ENCODE data around the gene DHRS7C.

The DHRS7C gene

GRCh38 chr17:9772658-9773057, 18.7 kb downstream of the DHRS7C start:
- Histone ChIP-seq H3K79me2 (ENCODE audit: control insufficient read depth, insufficient read depth, low read length, poor library complexity) (no peaks in the 10 kb centered on the region), H3K4ac (ENCODE audit: low read depth, low read length) (no peak overlapping the region), H3K14ac (ENCODE audit: low read length) (no peak overlapping the region), H3K23ac (ENCODE audit: low read length) (no peak overlapping the region), H4K91ac (ENCODE audit: low read depth, low read length) (no peak overlapping the region), H3K9me3 (ENCODE audit: insufficient read depth, low read depth, low read length) (peaks cover 2% of the 10 kb centered on the region), H2BK12ac (ENCODE audit: low read length) (no peak overlapping the region), H3K4me2 (ENCODE audit: low read length) (no peak overlapping the region), H3K27me3 (ENCODE audit: insufficient read depth, low read length) (no peaks in the 10 kb centered on the region), H4K12ac (ENCODE audit: low read depth, low read length) (no peak overlapping the region), H2BK5ac (ENCODE audit: low read depth, low read length, poor library complexity) (no peak overlapping the region), H2BK120ac (ENCODE audit: insufficient read depth, low read length, poor library complexity) (no peak overlapping the region), H3K9ac (ENCODE audit: low read length) (no peak overlapping the region), H3K4me3 (ENCODE audit: low read depth, low read length) (no peak overlapping the region), H3K4me1 (ENCODE audit: control insufficient read depth in 1 of 2, insufficient read depth in 2 of 2, low read length in 2 of 2) (no peaks in the 10 kb centered on the region), H2AFZ (ENCODE audit: insufficient read depth, low read length, poor library complexity) (no peak overlapping the region), H3K18ac (ENCODE audit: low read length) (no peak overlapping the region), H3K79me1 (ENCODE audit: low read length) (no peaks in the 10 kb centered on the region), H2AK5ac (ENCODE audit: low read length) (no peak overlapping the region), H4K8ac (ENCODE audit: low read depth, low read length) (no peak overlapping the region), H3K27ac (ENCODE audit: low read depth, low read length) (no peak overlapping the region), H3K36me3 (ENCODE audit: control insufficient read depth in 1 of 2, insufficient read depth in 2 of 2, low read length in 2 of 2) (no peaks in the 10 kb centered on the region)
- no peak for DNase-seq
- WGBS (ENCODE audit: extremely low coverage, insufficient coverage, insufficient read length), result no CpG with 5 or more reads among the region's 19 CpGs

DNA sequence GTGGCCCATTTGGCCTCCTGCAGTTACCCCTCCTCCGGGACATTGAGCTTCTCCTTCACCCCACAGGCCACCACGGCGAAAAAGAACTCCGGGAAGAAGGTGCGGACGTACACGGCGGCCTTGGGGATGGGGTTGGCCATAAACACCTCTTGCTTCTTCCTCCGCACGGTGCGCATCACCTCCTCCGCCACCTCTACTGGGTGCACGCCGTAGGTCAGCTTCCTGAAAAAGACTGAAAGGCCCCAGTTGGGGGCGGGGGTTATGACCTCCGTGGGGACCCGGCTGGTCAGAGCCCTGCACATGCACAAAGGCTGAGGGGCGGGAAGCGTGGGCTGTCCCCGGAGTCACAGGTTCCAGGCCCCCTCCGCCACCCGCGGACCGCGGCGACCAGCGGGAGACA, 19.9 kb downstream of the DHRS7C start:
- no peak overlapping the region for H2AK5ac ChIP-seq (ENCODE audit: low read length)
- H2BK120ac ChIP-seq (ENCODE audit: insufficient read depth, low read length, poor library complexity), result no peak overlapping the region
- H3K4ac ChIP-seq (ENCODE audit: low read depth, low read length), result no peak overlapping the region
- H3K36me3 ChIP-seq (ENCODE audit: control insufficient read depth in 1 of 2, insufficient read depth in 2 of 2, low read length in 2 of 2), result no peaks in the 10 kb centered on the region
- no peak overlapping the region for H3K27ac ChIP-seq (ENCODE audit: low read depth, low read length)
- no peak overlapping the region for H3K14ac ChIP-seq (ENCODE audit: low read length)
- H3K4me1 ChIP-seq (ENCODE audit: control insufficient read depth in 1 of 2, insufficient read depth in 2 of 2, low read length in 2 of 2), result no peaks in the 10 kb centered on the region
- H3K79me1 ChIP-seq (ENCODE audit: low read length), result no peaks in the 10 kb centered on the region
- DNase-seq, result no peak
- no peaks in the 10 kb centered on the region for H3K79me2 ChIP-seq (ENCODE audit: control insufficient read depth, insufficient read depth, low read length, poor library complexity)
- no peak overlapping the region for H4K91ac ChIP-seq (ENCODE audit: low read depth, low read length)
- no peak overlapping the region for H2BK5ac ChIP-seq (ENCODE audit: low read depth, low read length, poor library complexity)
- H3K27me3 ChIP-seq (ENCODE audit: insufficient read depth, low read length), result no peaks in the 10 kb centered on the region
- H4K8ac ChIP-seq (ENCODE audit: low read depth, low read length), result no peak overlapping the region
- no peaks in the 10 kb centered on the region for H3K9me3 ChIP-seq (ENCODE audit: insufficient read depth, low read depth, low read length)
- no peak overlapping the region for H2AFZ ChIP-seq (ENCODE audit: insufficient read depth, low read length, poor library complexity)
- no peak overlapping the region for H3K23ac ChIP-seq (ENCODE audit: low read length)
- H3K4me2 ChIP-seq (ENCODE audit: low read length), result no peak overlapping the region
- no peak overlapping the region for H2BK12ac ChIP-seq (ENCODE audit: low read length)
- no CpG with 5 or more reads among the region's 27 CpGs for WGBS (ENCODE audit: extremely low coverage, insufficient coverage, insufficient read length)
- H4K12ac ChIP-seq (ENCODE audit: low read depth, low read length), result no peak overlapping the region
- no peak overlapping the region for H3K9ac ChIP-seq (ENCODE audit: low read length)
- H3K4me3 ChIP-seq (ENCODE audit: low read depth, low read length), result no peak overlapping the region
- H3K18ac ChIP-seq (ENCODE audit: low read length), result no peak overlapping the region

DNA sequence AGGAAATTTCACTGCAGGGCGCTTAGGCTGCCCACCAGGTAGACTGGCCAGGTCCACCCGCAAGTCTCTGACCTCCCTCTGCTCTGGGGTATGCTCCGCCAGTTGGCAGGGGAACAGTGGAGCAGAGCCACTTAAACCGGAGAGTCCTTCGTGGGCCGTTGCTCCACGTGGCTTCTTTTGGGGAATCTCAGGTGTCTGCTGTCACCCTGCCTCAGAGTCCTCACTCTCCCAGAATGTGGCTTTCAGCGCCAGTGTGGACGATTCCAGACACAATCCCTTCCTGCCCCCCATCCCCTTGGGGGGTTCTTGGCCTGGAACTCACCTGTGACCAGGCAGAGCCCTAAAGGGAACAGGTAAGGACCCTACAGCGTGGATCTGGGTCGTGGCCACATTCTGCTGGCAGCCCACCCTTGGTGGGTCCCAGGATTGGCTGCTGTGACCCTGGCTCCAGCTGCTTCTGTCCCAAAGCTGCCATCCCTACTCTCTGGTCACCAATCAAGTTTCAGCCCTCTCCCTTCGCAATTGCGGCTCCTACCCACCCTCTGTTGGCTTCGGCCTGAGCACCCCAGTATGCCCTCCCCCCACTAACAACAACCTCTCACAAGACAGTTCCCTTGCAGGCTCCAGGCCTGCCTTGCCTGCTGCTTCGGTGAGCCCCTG, 22.2 kb downstream of the DHRS7C start:
- Histone ChIP-seq H3K27ac (ENCODE audit: low read depth, low read length) (no peak overlapping the region), H3K23ac (ENCODE audit: low read length) (no peak overlapping the region), H3K4ac (ENCODE audit: low read depth, low read length) (no peak overlapping the region), H3K27me3 (ENCODE audit: insufficient read depth, low read length) (no peaks in the 10 kb centered on the region), H3K9me3 (ENCODE audit: insufficient read depth, low read depth, low read length) (no peaks in the 10 kb centered on the region), H2BK5ac (ENCODE audit: low read depth, low read length, poor library complexity) (no peak overlapping the region), H3K4me1 (ENCODE audit: control insufficient read depth in 1 of 2, insufficient read depth in 2 of 2, low read length in 2 of 2) (no peaks in the 10 kb centered on the region), H3K79me1 (ENCODE audit: low read length) (no peaks in the 10 kb centered on the region), H3K4me2 (ENCODE audit: low read length) (no peak overlapping the region), H2AK5ac (ENCODE audit: low read length) (peak overlapping the region; percentile 4), H3K18ac (ENCODE audit: low read length) (no peak overlapping the region), H4K91ac (ENCODE audit: low read depth, low read length) (no peak overlapping the region), H2BK12ac (ENCODE audit: low read length) (no peak overlapping the region), H2AFZ (ENCODE audit: insufficient read depth, low read length, poor library complexity) (no peak overlapping the region), H4K12ac (ENCODE audit: low read depth, low read length) (no peak overlapping the region), H3K79me2 (ENCODE audit: control insufficient read depth, insufficient read depth, low read length, poor library complexity) (no peaks in the 10 kb centered on the region), H3K4me3 (ENCODE audit: low read depth, low read length) (no peak overlapping the region), H3K36me3 (ENCODE audit: control insufficient read depth in 1 of 2, insufficient read depth in 2 of 2, low read length in 2 of 2) (no peaks in the 10 kb centered on the region), H3K9ac (ENCODE audit: low read length) (no peak overlapping the region), H4K8ac (ENCODE audit: low read depth, low read length) (no peak overlapping the region), H3K14ac (ENCODE audit: low read length) (no peak overlapping the region), H2BK120ac (ENCODE audit: insufficient read depth, low read length, poor library complexity) (no peak overlapping the region)
- no CpG with 5 or more reads among the region's 15 CpGs for WGBS (ENCODE audit: extremely low coverage, insufficient coverage, insufficient read length)
- DNase-seq, result no peak

DNA sequence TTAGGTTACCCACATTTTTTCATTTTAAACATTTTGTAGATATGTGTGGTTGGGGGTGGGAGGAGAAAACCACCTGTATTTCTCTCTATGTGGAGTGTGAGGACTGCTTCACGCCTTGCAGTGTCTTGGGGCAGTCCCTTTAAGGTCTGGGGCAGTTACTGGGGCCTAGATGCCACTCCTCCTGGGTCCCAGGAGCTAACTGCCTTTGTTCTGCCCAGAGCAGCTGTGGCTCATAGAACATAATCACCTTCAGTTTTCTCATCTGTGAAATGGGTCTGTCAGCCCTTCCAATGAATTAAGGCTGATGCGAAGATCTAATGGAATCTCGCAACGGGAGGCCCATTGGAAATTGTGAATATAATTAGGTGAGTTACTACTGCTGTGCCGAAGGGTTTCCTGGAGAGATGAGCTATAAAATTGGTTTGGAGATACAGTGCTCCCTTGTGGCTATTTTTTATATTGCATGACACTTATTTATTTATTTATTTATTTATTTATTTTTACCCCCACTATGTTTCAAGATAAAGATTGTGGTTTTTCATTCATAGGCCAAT, 22.9 kb downstream of the DHRS7C start:
- no peak overlapping the region for H4K8ac ChIP-seq (ENCODE audit: low read depth, low read length)
- H4K91ac ChIP-seq (ENCODE audit: low read depth, low read length), result no peak overlapping the region
- H3K4me2 ChIP-seq (ENCODE audit: low read length), result no peak overlapping the region
- no peak overlapping the region for H3K4ac ChIP-seq (ENCODE audit: low read depth, low read length)
- H3K18ac ChIP-seq (ENCODE audit: low read length), result no peak overlapping the region
- no peak overlapping the region for H3K23ac ChIP-seq (ENCODE audit: low read length)
- H2BK12ac ChIP-seq (ENCODE audit: low read length), result no peak overlapping the region
- H3K9ac ChIP-seq (ENCODE audit: low read length), result no peak overlapping the region
- H4K12ac ChIP-seq (ENCODE audit: low read depth, low read length), result no peak overlapping the region
- H2BK5ac ChIP-seq (ENCODE audit: low read depth, low read length, poor library complexity), result no peak overlapping the region
- no peak overlapping the region for H3K4me3 ChIP-seq (ENCODE audit: low read depth, low read length)
- no peak overlapping the region for H2AK5ac ChIP-seq (ENCODE audit: low read length)
- H3K4me1 ChIP-seq (ENCODE audit: control insufficient read depth in 1 of 2, insufficient read depth in 2 of 2, low read length in 2 of 2), result no peaks in the 10 kb centered on the region
- H2BK120ac ChIP-seq (ENCODE audit: insufficient read depth, low read length, poor library complexity), result no peak overlapping the region
- no peaks in the 10 kb centered on the region for H3K36me3 ChIP-seq (ENCODE audit: control insufficient read depth in 1 of 2, insufficient read depth in 2 of 2, low read length in 2 of 2)
- no peaks in the 10 kb centered on the region for H3K9me3 ChIP-seq (ENCODE audit: insufficient read depth, low read depth, low read length)
- H3K79me2 ChIP-seq (ENCODE audit: control insufficient read depth, insufficient read depth, low read length, poor library complexity), result no peaks in the 10 kb centered on the region
- peak in 1 of 2 donors; percentile 70 for DNase-seq
- H3K79me1 ChIP-seq (ENCODE audit: low read length), result no peaks in the 10 kb centered on the region
- H3K27ac ChIP-seq (ENCODE audit: low read depth, low read length), result no peak overlapping the region
- WGBS (ENCODE audit: extremely low coverage, insufficient coverage, insufficient read length), result no CpG with 5 or more reads among the region's 5 CpGs
- no peak overlapping the region for H2AFZ ChIP-seq (ENCODE audit: insufficient read depth, low read length, poor library complexity)
- H3K27me3 ChIP-seq (ENCODE audit: insufficient read depth, low read length), result no peaks in the 10 kb centered on the region
- no peak overlapping the region for H3K14ac ChIP-seq (ENCODE audit: low read length)

Data from trophoblast cell (in vitro differentiated cells and primary cell).